GM08714 (cell line): Measurements from ENCODE around the gene CHPF2.
A peak's percentile ranks its signal among the peaks of the same experiment; 100 is the strongest.

ENCODE experiments used
- H3K4me3 ChIP-seq: fragments of 200-500 bp; sonication (Bioruptor generic); 2 replicates; pipeline ENCODE4 v1.5.1; 2014; ENCODE audit warnings: mild to moderate bottlenecking, low read length, inconsistent platforms
- ZNF274 ChIP-seq: IDR thresholded peaks from 2 replicates; pipeline ENCODE4 v1.6.1; 2012; ENCODE audit warnings: mild to moderate bottlenecking, low read depth, low read length

Gene CHPF2

GRCh38 chr7:151232917-151233701, 826 bp downstream of the CHPF2 start:
- H3K4me3 ChIP-seq: peak overlapping the region; percentile 78
- no peak for TF ChIP-seq ZNF274

GRCh38 chr7:151233804-151234203, 1.5 kb downstream of the CHPF2 start:
- peak overlapping the region; percentile 78; the same call in 1 of the 2 replicates for H3K4me3 ChIP-seq
- no peak for TF ChIP-seq ZNF274

- TF ChIP-seq ZNF274: no peak
- H3K4me3 ChIP-seq: no peak overlapping the region
Observed at GRCh38 chr7:151235091-151235787, 3.0 kb downstream of the CHPF2 start.

GRCh38 chr7:151236406-151236805, 4.1 kb downstream of the CHPF2 start:
- H3K4me3 ChIP-seq: no peak overlapping the region
- no peak for TF ChIP-seq ZNF274

GRCh38 chr7:151237244-151238189, 5.2 kb downstream of the CHPF2 start:
- no peak for TF ChIP-seq ZNF274
- no peak overlapping the region for H3K4me3 ChIP-seq

GRCh38 chr7:151238190-151238810, 6.0 kb downstream of the CHPF2 start:
- TF ChIP-seq ZNF274: no peak
- no peak overlapping the region for H3K4me3 ChIP-seq

GRCh38 chr7:151238924-151239836, 6.9 kb downstream of the CHPF2 start:
- TF ChIP-seq ZNF274: no peak

GRCh38 chr7:151239837-151240459, 7.7 kb downstream of the CHPF2 start:
- H3K4me3 ChIP-seq: no peak overlapping the region
- no peak for TF ChIP-seq ZNF274

More at GRCh38 chr7:151238924-151239836, 6.9 kb downstream of the CHPF2 start:
- no peak overlapping the region for H3K4me3 ChIP-seq

- no peak for TF ChIP-seq ZNF274
Observed at GRCh38 chr7:151240536-151240935, 8.3 kb downstream of the CHPF2 start.

GRCh38 chr7:151240942-151241754, 8.9 kb downstream of the CHPF2 start:
- no peak overlapping the region for H3K4me3 ChIP-seq
- no peak for TF ChIP-seq ZNF274

More at GRCh38 chr7:151240536-151240935, 8.3 kb downstream of the CHPF2 start:
- no peak overlapping the region for H3K4me3 ChIP-seq

GRCh38 chr7:151241755-151242096, 9.4 kb downstream of the CHPF2 start:
- H3K4me3 ChIP-seq: no peak overlapping the region
- no peak for TF ChIP-seq ZNF274
